Gastrocnemius medialis (tissue), 4 donors: ENCODE measurements around the gene GRIK2. TPM values are rescaled to one million over a fixed set of nuclear protein-coding genes. Genes with fewer than 3 reads are reported as not detected.

Experiments
- ATAC-seq, 2 donors: fragments of 150-250 bp; one replicate each; pipeline ENCODE4 v1.9.1; 2016
- DNase-seq, 2 donors: peaks; one replicate each; pipeline ENCODE4 v3.0.0-alpha.2; 2019
- H3K27ac ChIP-seq, 4 donors: fragments of 200-600 bp; sonication (generic); 1 replicate in 1 of 4; 2 replicates in 3 of 4; pipeline ENCODE4 v1.5.1; 2016 to 2018; ENCODE audit warnings: mild to moderate bottlenecking in 2 of 4, moderate library complexity in 1 of 4
- H3K27me3 ChIP-seq, 3 donors: fragments of 200-600 bp; sonication (generic) in 2 of 3; 1 replicate in 1 of 3; 2 replicates in 2 of 3; pipeline versions ENCODE4 v1.5.1 to v1.6.0; 2016 to 2019; ENCODE audit warnings: mild to moderate bottlenecking in 1 of 3, moderate library complexity in 1 of 3
- H3K36me3 ChIP-seq, 2 donors: fragments of 200-600 bp; sonication (generic) in 1 of 2; one replicate each; pipeline ENCODE4 v1.5.1; 2017 to 2018
- H3K4me1 ChIP-seq, 2 donors: fragments of 200-600 bp; sonication (generic) in 1 of 2; one replicate each; pipeline ENCODE4 v1.5.1; 2016 to 2017; ENCODE audit warnings: mild to moderate bottlenecking in 2 of 2
- H3K4me3 ChIP-seq, 4 donors: fragments of 200-600 bp; sonication (generic) in 3 of 4; 1 replicate in 1 of 4; 2 replicates in 3 of 4; pipeline ENCODE4 v1.5.1; 2016 to 2019; ENCODE audit warnings: mild to moderate bottlenecking in 2 of 4
- H3K9me3 ChIP-seq, 3 donors: fragments of 200-600 bp; sonication (generic) in 2 of 3; 1 replicate in 1 of 3; 2 replicates in 2 of 3; pipeline ENCODE4 v1.5.1; 2016 to 2019
- POLR2A ChIP-seq, 2 donors: fragments of 450-650 bp; IDR thresholded peaks; one replicate each; pipeline ENCODE4 v1.6.1; 2017; ENCODE audit warnings: antibody characterized with exemption in 2 of 2, mild to moderate bottlenecking in 2 of 2, moderate library complexity in 2 of 2
- in situ Hi-C, 4 donors: fragments of 200-750 bp; cut with MboI; loops; one replicate each; pipeline versions ENCODE4 v1.15.0 to v1.8.0; 2017; ENCODE audit warnings: low sequenced_read_pairs in 4 of 4
- intact Hi-C: fragments of 100-400 bp; cut with DNase I; formaldehyde crosslinking; loops from one replicate; pipeline ENCODE4 v1.15.1; 2023; ENCODE audit warnings: low total_unique reads
- total RNA-seq, 4 donors: library from RNA; depleted of rRNA; stranded (reverse); fragments of >200 nt; gene quantifications; one replicate each; pipeline versions ENCODE4 v1.1.0 to v1.2.3, GENCODE V29; 2016
- TF ChIP-seq, protein P1 (sequence below), 5 experiments: fragments of 450-650 bp in 3 of 5; fragments of 200-600 bp in 2 of 5; sonication (generic) in 2 of 5; IDR thresholded peaks in 4 of 5; conservative IDR thresholded peaks in 1 of 5; 1 replicate in 4 of 5; 2 replicates in 1 of 5; pipeline ENCODE4 v1.5.1; 2016 to 2019; ENCODE audit warnings: antibody characterized with exemption in 5 of 5, mild to moderate bottlenecking in 3 of 5, moderate library complexity in 3 of 5

GRIK2 gene
- total RNA-seq, 4 donors from 2014 or later, result 0.39 to 5.1 (median 0.79) TPM

DNA sequence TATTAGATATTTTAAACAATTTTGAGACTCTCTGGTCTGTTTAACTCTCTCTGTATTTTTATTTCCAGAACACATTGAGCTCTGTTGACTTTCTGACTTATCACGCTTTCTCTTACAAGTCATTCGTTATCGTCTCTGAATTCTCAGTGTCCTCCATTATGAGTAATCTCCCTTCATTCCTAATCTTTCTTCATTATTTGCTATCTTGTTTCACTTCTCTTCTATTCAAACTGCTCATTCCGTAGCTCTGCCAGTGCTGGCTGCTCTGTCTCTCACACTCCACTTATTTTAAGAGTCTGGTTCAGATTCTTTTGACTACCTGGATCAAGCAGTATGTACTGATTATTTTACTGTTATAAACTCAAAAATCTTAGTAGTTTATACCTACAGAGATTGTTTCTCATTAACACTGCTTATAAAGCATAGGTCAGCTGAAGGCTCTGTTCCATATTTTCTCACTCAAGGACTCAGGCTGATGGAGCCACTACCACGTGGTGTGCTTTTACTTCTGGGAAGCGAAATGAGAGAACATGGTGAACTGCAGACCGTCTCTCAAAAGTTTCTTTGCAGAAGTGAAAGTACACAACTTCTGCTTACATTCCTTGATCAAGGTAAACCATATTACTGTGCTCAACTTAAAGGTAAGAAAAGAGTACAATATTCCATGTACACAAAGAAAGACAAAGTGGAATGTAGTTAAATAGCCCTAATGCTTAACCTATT lies 485.2 kb downstream of the GRIK2 start:
- no peaks in the 10 kb centered on the region for H3K9me3 ChIP-seq
- no peak overlapping the region for H3K4me3 ChIP-seq
- in situ Hi-C loops (no loop called here), intact Hi-C loops (no loop called here)
- ATAC-seq (no peak), DNase-seq (no peak)
- H3K27ac ChIP-seq, result no peak overlapping the region
- TF ChIP-seq, protein P1, sequence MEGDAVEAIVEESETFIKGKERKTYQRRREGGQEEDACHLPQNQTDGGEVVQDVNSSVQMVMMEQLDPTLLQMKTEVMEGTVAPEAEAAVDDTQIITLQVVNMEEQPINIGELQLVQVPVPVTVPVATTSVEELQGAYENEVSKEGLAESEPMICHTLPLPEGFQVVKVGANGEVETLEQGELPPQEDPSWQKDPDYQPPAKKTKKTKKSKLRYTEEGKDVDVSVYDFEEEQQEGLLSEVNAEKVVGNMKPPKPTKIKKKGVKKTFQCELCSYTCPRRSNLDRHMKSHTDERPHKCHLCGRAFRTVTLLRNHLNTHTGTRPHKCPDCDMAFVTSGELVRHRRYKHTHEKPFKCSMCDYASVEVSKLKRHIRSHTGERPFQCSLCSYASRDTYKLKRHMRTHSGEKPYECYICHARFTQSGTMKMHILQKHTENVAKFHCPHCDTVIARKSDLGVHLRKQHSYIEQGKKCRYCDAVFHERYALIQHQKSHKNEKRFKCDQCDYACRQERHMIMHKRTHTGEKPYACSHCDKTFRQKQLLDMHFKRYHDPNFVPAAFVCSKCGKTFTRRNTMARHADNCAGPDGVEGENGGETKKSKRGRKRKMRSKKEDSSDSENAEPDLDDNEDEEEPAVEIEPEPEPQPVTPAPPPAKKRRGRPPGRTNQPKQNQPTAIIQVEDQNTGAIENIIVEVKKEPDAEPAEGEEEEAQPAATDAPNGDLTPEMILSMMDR (IDR thresholded peaks at IDR 0.05 in 4 of 5, conservative IDR thresholded peaks at IDR 0.05 in 1 of 5), result no peak
- no peak for TF ChIP-seq POLR2A (IDR thresholded peaks at IDR 0.05)
- no peaks in the 10 kb centered on the region for H3K36me3 ChIP-seq
- H3K27me3 ChIP-seq, result no peaks in the 10 kb centered on the region
- H3K4me1 ChIP-seq, result no peaks in the 10 kb centered on the region

DNA sequence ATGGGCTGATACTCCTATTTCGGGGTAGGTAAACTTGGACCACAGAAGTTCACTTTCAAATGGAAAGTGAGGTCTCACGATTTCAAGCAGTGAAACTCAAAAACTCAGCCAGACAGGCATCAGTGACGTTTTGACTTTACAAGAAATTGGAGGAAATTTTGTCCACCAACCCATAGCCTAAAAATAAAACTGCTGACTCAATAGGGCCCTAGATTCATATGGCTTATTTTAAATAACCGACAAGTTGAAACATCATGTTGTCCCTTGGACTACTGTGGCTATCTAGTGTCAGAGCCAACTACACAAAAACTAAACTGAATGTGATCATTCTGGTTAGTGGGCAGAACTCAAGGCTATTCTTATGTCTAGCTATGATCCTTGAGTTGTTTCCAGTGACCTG lies 486.3 kb downstream of the GRIK2 start:
- in situ Hi-C loops, result no loop called here
- ATAC-seq, result no peak
- Histone ChIP-seq H3K27ac (no peak overlapping the region), H3K4me3 (no peak overlapping the region), H3K9me3 (no peaks in the 10 kb centered on the region), H3K4me1 (no peaks in the 10 kb centered on the region), H3K27me3 (no peaks in the 10 kb centered on the region), H3K36me3 (no peaks in the 10 kb centered on the region)
- TF ChIP-seq POLR2A (IDR thresholded peaks at IDR 0.05), result no peak
- TF ChIP-seq, protein P1 (IDR thresholded peaks at IDR 0.05 in 4 of 5, conservative IDR thresholded peaks at IDR 0.05 in 1 of 5), result no peak
- intact Hi-C loops, result no loop called here
- DNase-seq, result no peak

DNA sequence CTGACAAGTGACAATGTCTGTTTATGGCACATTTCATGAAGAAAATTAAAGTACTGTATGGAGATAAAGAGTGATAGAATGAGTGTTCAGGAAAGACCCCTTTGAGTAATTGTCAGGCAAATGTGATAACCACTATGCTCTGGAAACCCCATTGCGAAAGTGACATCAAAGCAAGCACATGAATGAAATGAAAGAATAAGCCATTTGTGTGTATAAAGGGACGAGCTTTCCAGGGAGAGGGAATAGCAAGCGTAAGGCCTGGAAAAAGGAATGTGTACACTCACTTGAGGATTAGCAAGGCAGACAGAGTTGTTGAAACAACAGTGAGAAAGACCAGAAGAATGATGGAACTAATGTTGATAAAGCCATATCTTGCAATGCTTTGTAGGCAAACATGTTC lies 490.0 kb downstream of the GRIK2 start:
- Histone ChIP-seq H3K4me3 (no peak overlapping the region), H3K27ac (no peak overlapping the region), H3K9me3 (no peaks in the 10 kb centered on the region), H3K4me1 (no peaks in the 10 kb centered on the region), H3K36me3 (no peaks in the 10 kb centered on the region), H3K27me3 (no peaks in the 10 kb centered on the region)
- DNase-seq (no peak), ATAC-seq (no peak)
- TF ChIP-seq POLR2A (IDR thresholded peaks at IDR 0.05), result no peak
- TF ChIP-seq, protein P1 (IDR thresholded peaks at IDR 0.05 in 4 of 5, conservative IDR thresholded peaks at IDR 0.05 in 1 of 5), result no peak
- in situ Hi-C loops (no loop called here), intact Hi-C loops (no loop called here)

DNA sequence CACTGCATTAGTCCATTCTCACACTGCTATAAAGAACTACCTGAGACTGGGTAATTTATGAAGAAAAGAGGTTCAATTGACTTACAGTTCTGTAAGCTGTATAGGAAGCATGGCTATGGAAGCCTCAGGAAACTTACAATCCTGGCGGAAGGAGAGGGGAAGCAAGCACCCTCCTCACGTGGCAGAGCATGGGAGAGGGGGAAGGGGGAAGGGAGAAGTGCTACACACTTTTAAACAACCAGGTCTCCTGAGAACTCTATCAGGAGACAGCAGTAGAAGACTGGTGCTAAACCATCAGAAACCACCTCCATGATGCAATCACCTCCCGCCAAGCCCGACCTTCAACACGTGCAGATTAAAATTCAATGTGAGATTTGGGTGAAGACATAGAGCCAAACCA lies 494.0 kb downstream of the GRIK2 start:
- TF ChIP-seq, protein P1 (IDR thresholded peaks at IDR 0.05 in 4 of 5, conservative IDR thresholded peaks at IDR 0.05 in 1 of 5), result no peak
- TF ChIP-seq POLR2A (IDR thresholded peaks at IDR 0.05), result no peak
- no peak overlapping the region for H3K27ac ChIP-seq
- DNase-seq (no peak), ATAC-seq (no peak)
- no peaks in the 10 kb centered on the region for H3K36me3 ChIP-seq
- no peaks in the 10 kb centered on the region for H3K9me3 ChIP-seq
- no peaks in the 10 kb centered on the region for H3K27me3 ChIP-seq
- no peak overlapping the region for H3K4me3 ChIP-seq
- intact Hi-C loops, result no loop called here
- in situ Hi-C loops, result no loop called here
- H3K4me1 ChIP-seq, result no peaks in the 10 kb centered on the region
